ENCODE measurements around the gene PPP6R2. TPM values are rescaled to one million over a fixed set of nuclear protein-coding genes. Genes with fewer than 3 reads are reported as not detected.

PPP6R2 gene
- total and polyA plus RNA-seq, 2 donors (not counting 3 experiments of a cell fraction or from before 2014, with no cell fraction given): 38.6 to 54.6 TPM

DNA sequence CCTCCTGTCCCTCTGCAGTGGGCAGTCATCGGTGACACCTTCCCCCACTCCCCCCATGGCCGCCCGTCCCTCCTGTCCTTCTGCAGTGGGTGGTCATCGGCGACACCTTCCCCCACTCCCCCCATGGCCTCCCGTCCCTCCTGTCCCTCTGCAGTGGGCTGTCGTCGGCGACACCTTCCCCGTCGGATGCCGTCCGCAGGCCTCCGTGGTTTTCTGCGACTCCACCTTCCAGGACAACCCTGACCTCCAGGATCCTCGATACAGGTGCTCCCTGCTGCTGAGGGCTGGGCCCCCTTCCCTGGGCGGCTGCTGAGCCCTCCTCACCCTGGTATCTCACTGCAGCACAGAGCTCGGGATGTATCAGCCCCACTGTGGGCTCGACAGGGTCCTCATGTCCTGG, 145.8 kb downstream of the PPP6R2 start:
- no TSS peak for BruUV-seq (replicated peaks)
- FAIRE-seq (no peak), DNase-seq (ENCODE audit: low read depth, low spot score) (no peak)
- H3K4me2 ChIP-seq (ENCODE audit: insufficient read depth, low read length): no peak overlapping the region
- no peaks in the 10 kb centered on the region for H3K36me3 ChIP-seq (ENCODE audit: control insufficient read depth in 2 of 2, extremely low read depth in 1 of 2, insufficient read depth in 2 of 2, low read length in 2 of 2)
- H3K4me3 ChIP-seq (replicated peaks in 1 of 3; ENCODE audit: insufficient read depth in 1 of 3, low read depth in 1 of 3, low read length in 3 of 3): no peak overlapping the region
- H3K27me3 ChIP-seq (ENCODE audit: control insufficient read depth in 2 of 2, insufficient read depth in 2 of 2, low read length in 2 of 2): no peaks in the 10 kb centered on the region
- no peak overlapping the region for H3K9ac ChIP-seq (replicated peaks; ENCODE audit: extremely low read depth, insufficient read depth, low read length)
- TF ChIP-seq POLR2AphosphoS5 (IDR thresholded peaks at IDR 0.05; ENCODE audit: insufficient read depth, low read depth, low read length) (no peak), POLR2A (IDR thresholded peaks at IDR 0.05; ENCODE audit: low read depth, low read length) (no peak), FOS (IDR thresholded peaks at IDR 0.05; ENCODE audit: borderline replicate concordance, insufficient read depth, low read length) (no peak), MYC (IDR thresholded peaks at IDR 0.05; ENCODE audit: low read depth, low read length) (no peak), EZH2 (IDR thresholded peaks at IDR 0.05; ENCODE audit: borderline replicate concordance, low read depth, low read length, severe bottlenecking) (no peak), JUN (IDR thresholded peaks at IDR 0.05; ENCODE audit: borderline replicate concordance, insufficient read depth, insufficient read length, low read depth) (no peak), GATA2 (IDR thresholded peaks at IDR 0.05; ENCODE audit: insufficient read depth, insufficient read length, low read depth, low read length) (no peak)
- TF ChIP-seq, protein P1, sequence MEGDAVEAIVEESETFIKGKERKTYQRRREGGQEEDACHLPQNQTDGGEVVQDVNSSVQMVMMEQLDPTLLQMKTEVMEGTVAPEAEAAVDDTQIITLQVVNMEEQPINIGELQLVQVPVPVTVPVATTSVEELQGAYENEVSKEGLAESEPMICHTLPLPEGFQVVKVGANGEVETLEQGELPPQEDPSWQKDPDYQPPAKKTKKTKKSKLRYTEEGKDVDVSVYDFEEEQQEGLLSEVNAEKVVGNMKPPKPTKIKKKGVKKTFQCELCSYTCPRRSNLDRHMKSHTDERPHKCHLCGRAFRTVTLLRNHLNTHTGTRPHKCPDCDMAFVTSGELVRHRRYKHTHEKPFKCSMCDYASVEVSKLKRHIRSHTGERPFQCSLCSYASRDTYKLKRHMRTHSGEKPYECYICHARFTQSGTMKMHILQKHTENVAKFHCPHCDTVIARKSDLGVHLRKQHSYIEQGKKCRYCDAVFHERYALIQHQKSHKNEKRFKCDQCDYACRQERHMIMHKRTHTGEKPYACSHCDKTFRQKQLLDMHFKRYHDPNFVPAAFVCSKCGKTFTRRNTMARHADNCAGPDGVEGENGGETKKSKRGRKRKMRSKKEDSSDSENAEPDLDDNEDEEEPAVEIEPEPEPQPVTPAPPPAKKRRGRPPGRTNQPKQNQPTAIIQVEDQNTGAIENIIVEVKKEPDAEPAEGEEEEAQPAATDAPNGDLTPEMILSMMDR (IDR thresholded peaks at IDR 0.05; ENCODE audit: extremely low read depth in 1 of 2, insufficient read depth in 1 of 2, low read depth in 1 of 2, low read length in 2 of 2): no peak
- TF ChIP-seq, protein P2, sequence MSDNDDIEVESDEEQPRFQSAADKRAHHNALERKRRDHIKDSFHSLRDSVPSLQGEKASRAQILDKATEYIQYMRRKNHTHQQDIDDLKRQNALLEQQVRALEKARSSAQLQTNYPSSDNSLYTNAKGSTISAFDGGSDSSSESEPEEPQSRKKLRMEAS (IDR thresholded peaks at IDR 0.05; ENCODE audit: insufficient read depth, insufficient read length): no peak
- CTCF ChIA-PET: no interaction called here
- H3K27ac ChIP-seq (ENCODE audit: insufficient read depth, low read depth, low read length): no peak overlapping the region
- H4K20me1 ChIP-seq (replicated peaks; ENCODE audit: control insufficient read depth, extremely low read depth, insufficient read depth, low read length): no peaks in the 10 kb centered on the region
- H2AFZ ChIP-seq (ENCODE audit: low read depth, low read length): no peak overlapping the region
- dilution Hi-C loops (cut with MboI; ENCODE audit: extremely low pct_ligation_motif_present, low sequenced_read_pairs): no loop called here
- no peaks in the 10 kb centered on the region for H3K9me3 ChIP-seq (replicated peaks; ENCODE audit: control insufficient read depth, insufficient read depth, low read length)
- POLR2A ChIA-PET: no interaction called here
- H3K4me1 ChIP-seq (ENCODE audit: control insufficient read depth, extremely low read depth, insufficient read depth, low read length): no peaks in the 10 kb centered on the region
- intact Hi-C loops (cut with micrococcal nuclease): no loop called here
- no peaks in the 10 kb centered on the region for H3K79me2 ChIP-seq (ENCODE audit: control insufficient read depth, insufficient read depth, low read length)
- no peaks in the 10 kb centered on the region for H3K9me1 ChIP-seq (replicated peaks; ENCODE audit: control insufficient read depth, extremely low read depth, insufficient read depth, low read length)
